CD8-positive, alpha-beta memory T cell (primary cell): ENCODE data around the gene OR5V1. TPM values are rescaled to one million over a fixed set of nuclear protein-coding genes. Genes with fewer than 3 reads are reported as not detected.

Experiments
- polyA plus RNA-seq: library from polyadenylated mRNA; unstranded; fragments of 300-500 nt; fragmentation: Illumina TruSeq; gene quantifications from one replicate; pipeline ENCODE4 v1.2.3, GENCODE V29; 2021
- total RNA-seq, 2 experiments: library from RNA; stranded (reverse); gene quantifications; one replicate each; pipeline ENCODE4 v1.2.3, GENCODE V29; 2021

OR5V1 gene
- total and polyA plus RNA-seq, 3 experiments from 2014 or later = not detected

Other genes starting within 250 kb of the OR5V1 start
- gene OR2J2, start 198.0 kb downstream of the OR5V1 start, total RNA-seq = not detected
- gene OR2J2, start 198.0 kb downstream of the OR5V1 start, polyA plus RNA-seq = not detected
- not detected for gene OR14J1, start 67.2 kb downstream of the OR5V1 start, total RNA-seq
- gene OR14J1, start 67.2 kb downstream of the OR5V1 start, polyA plus RNA-seq = not detected
- not detected for gene OR12D3, start 6.4 kb upstream of the OR5V1 start, total RNA-seq
- gene OR12D3, start 6.4 kb upstream of the OR5V1 start, polyA plus RNA-seq = not detected
- not detected for gene OR12D2, start 26.8 kb upstream of the OR5V1 start, total RNA-seq
- not detected for gene OR12D2, start 26.8 kb upstream of the OR5V1 start, polyA plus RNA-seq
- not detected for gene OR12D1, start 46.1 kb upstream of the OR5V1 start, total RNA-seq
- not detected for gene OR12D1, start 46.1 kb upstream of the OR5V1 start, polyA plus RNA-seq
- gene OR10C1, start 70.4 kb upstream of the OR5V1 start, total RNA-seq = not detected
- not detected for gene OR10C1, start 70.4 kb upstream of the OR5V1 start, polyA plus RNA-seq
- not detected for gene OR11A1, start 88.2 kb upstream of the OR5V1 start, total RNA-seq
- not detected for gene OR11A1, start 88.2 kb upstream of the OR5V1 start, polyA plus RNA-seq
- gene OR2H1, start 88.3 kb upstream of the OR5V1 start, total RNA-seq = not detected
- not detected for gene OR2H1, start 88.3 kb upstream of the OR5V1 start, polyA plus RNA-seq
- not detected for gene MAS1L, start 119.1 kb upstream of the OR5V1 start, total RNA-seq
- not detected for gene MAS1L, start 119.1 kb upstream of the OR5V1 start, polyA plus RNA-seq
- 1 to 10 TPM; 2.5 to 2.6 TPM for gene UBD, start 190.9 kb upstream of the OR5V1 start, total RNA-seq
- gene UBD, start 190.9 kb upstream of the OR5V1 start, polyA plus RNA-seq = not detected
- gene OR2H2, start 216.3 kb upstream of the OR5V1 start, total RNA-seq = not detected
- not detected for gene OR2H2, start 216.3 kb upstream of the OR5V1 start, polyA plus RNA-seq